ENCODE results near the gene VSNL1. TPM values are rescaled to one million over a fixed set of nuclear protein-coding genes. Genes with fewer than 3 reads are reported as not detected.

The VSNL1 gene
- 10 to 100 TPM; 25.2 to 26.6 TPM for total RNA-seq
- long read RNA-seq, transcript VSNL1-201 (4 exons, 1,892 nt): major isoform, 20 of 29 reads
- long read RNA-seq, partial matches to known transcripts: 3 of 29 reads
- long read RNA-seq, other reads (novel, unspliced or antisense): 6 of 29 reads

DNA sequence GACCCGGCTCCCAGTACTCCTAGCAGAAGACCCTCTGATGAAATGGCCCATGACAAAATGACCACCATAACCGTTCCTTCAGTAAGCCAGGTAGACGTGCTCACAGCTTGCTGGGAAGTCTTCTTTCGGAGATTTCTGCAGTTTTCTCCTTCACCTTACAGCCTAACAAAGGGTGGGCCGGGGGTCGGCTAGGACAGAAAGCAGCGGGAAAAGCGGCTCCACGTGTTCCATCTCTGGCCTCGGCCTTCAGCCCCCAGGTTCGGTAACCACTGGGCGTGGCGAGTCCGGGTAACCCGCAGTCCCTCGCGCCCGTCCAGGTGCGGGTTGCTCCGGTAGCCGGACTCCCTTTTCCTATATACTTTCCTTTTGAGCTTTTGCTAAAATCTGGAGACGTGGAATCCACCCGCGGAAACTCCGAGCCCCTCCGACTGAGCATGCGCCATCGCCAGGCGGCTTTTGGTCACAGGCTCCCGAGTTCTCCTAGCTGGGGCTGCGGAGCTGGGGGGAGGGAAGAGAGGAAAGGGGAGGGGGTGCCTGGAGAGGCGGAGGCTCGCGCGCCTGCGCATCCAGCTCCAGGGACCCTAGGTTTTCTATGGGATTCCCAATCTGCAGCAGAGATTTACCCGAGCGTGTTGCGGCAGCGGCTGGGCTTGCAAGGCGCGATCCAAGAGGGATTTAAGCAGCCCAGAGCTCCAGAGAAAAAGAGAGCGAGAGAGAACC is at the start of gene VSNL1:
VSNL1 (plus strand) TSS at position 604 of the 720 bp plus-strand sequence. CDS start 51,379 bp downstream, outside the sequence.
- peak; percentile 83 to 86 for ATAC-seq
- DNase-seq: peak; percentile 75
- intact Hi-C loops (cut with DNase I): loop anchor here in 1 of 2 donors (5.0 kb wide), 1 partner anchor 107 kb away; no protein-coding TSS in a partner anchor

DNA sequence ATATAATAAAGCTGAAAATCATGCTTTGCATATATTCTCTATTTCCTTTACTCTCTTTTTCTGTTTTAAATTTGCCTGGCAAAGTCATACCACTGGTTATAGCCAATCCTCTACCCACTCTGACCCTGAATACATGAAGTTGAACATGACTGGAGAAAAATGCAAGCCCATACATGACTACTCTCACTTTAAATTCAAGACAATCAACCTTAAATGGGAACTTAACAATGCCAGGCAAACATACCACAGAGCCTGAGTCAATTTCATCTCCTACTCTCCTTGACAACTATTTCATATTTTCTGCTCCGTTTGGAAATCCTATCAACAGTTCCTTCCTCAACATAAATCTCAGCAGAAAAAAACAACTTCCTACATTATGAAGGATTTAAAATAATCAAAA is 44.9 kb upstream of the VSNL1 start:
- intact Hi-C loops (cut with DNase I): no loop called here
- DNase-seq (no peak), ATAC-seq (no peak)

DNA sequence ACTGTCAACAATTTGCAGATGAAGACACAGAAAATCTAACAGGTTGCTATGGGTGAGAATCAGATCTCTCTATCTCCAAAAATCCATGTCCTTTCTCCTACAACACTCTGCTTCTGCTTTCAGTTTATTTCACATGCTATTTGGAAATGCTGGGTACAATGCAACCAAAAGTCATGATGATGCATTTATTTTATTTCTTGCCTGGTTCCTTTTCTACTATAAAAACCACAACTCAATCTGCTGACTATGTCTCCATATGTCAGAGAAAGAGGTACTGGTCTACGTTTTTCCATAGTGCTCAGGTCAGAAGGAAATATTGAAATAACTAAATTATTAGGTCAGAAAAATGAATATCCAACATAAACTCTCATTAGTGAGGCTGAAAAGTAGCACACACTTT is 42.8 kb upstream of the VSNL1 start:
- intact Hi-C loops (cut with DNase I): no loop called here
- no peak for ATAC-seq
- DNase-seq: no peak

DNA sequence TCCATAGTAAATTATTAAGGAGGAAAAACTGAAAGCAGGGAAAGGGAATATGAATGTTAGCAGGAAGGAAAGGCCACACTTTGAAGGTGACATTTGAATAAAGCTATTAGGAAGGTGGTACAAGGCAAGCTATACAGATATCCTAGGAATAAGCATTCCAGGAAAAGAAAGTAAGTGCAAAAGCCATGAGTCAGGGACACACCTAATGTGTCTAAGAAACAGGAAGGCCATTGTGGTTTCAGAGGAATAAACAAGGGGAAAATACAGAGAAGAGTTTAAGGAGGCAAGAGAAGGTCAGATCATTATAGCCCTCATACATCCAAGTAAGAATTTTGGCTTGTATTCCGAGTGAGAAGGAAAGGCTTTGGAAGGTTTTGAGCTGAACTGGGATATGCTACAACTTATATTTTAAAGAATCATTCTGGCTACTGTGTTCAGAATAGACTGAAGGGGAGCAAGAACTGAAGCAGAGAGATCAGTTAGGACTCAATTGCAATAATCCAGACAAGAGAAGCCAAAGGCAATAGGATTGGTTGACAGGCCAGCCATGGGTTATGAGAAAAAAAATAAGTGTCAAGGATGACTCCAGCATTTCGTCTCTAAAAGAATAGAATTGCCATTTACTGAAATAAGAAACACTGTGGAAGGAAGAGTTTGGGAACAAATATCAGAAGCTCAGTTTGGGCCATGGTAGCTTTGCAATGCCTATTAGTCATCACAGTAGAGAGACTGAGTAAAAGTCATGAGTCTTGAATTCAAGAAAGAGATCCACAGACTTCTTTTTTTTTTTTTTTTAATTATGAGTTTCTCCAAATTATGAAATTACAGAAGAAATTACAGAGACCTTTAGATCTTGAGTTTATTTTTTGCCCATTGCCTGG is 33.5 kb upstream of the VSNL1 start:
- intact Hi-C loops (cut with DNase I): no loop called here
- ATAC-seq: no peak
- no peak for DNase-seq

DNA sequence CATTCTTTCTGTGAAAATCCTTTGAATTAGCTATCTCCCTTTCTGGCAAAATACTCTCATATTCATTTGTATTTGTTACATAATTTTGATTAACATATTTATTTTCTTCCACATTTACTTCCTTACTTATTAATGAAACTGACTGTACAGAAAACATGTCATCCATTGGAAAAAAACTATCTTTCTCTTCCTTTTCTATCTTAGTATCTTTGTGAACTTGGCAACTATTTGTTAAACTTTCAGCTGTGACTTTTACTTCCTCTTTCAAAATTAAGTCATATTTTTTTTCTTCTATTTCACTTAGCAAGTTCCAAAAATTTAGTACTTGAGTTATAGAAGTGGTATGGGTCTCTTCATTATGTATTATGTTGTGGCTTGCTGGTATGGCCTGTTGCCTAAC is 24.8 kb upstream of the VSNL1 start:
- DNase-seq: no peak
- no peak for ATAC-seq
- intact Hi-C loops (cut with DNase I): no loop called here

DNA sequence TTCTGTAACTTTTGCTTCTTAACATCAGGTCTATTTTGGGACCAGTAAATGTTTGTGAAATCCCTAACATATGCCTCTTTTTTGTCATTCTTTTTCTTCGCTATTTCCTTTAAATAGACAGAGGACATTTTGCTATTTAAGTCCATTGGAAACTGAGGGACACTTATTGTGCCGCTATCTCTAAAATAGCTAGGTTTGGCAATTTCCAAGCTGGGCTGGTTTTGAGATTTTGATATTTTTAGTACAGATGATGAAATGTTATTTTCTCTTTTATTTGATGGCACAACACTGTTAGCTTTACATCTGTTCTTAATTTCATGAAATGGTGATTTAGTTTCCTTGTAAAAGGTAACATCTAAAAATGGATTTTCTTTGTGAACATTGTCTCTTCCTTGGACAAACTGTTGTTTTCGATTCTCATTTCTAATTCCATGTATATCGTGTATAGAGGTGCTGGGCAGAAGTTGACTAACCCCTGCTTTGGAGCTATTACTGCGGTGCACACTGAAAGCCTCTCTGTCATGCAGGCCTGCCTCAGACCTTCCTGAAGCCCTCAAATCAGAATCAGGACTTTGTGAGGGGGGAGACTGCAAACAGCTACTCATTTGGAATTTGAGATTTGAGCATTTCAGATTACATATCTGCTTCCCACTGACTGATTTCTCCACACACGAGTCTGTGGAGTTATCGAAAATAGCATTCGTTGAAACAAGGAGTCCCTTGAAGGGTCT is 22.9 kb upstream of the VSNL1 start:
- peak; percentile 21 to 48 for ATAC-seq
- intact Hi-C loops (cut with DNase I): no loop called here
- DNase-seq: no peak

DNA sequence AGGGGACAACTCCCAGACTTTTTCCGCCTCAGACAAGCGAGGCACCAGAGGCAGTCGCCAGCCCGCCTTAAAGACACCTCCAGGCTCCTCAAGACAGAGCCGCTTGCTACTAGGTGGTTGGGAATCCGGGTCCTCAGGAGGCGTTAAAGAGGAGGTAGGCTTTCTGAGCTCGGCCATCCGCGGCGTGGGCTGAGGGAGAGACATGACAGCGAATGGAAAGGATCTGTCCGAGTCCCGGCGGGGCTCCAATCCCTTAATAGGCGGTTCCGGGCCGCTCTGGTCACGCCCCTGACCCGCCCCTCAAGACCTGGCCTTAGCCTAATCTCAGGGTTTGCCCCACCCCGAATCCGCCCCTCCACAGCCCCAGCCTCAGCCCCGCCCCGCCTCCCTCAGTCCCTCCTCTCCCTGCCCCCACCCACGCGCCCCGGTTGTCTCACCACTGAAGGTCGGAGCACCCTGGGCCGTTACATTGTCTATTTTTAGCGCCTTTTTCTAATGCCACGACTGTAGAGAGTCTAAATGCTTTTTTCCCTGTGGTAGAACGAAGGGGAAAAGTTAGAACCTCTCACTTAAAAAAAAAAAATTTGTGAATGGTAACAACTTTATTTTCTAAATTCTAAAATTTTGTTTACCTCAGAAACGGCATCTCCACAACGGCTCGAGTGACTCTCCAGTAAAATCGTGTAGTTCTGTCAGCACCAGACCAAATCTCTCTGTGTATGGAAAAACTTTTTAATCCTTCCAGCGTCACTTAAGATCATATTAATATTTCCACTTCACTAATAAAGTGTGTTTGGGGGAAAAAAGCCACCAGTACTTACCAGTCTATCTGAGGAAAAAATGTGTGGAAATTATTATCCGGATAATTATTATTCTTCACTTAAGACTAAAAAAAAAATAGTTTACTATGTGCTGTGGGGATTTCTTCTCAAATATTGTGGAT is 22.0 kb upstream of the VSNL1 start, which contains the start of gene RAD51AP2:
RAD51AP2 (minus strand) TSS at position 229 of the 943 bp plus-strand sequence; CDS start at position 204, 25 bp downstream.
- DNase-seq (peak; percentile 87), ATAC-seq (peak; percentile 99)
- intact Hi-C loops (cut with DNase I): no loop called here

DNA sequence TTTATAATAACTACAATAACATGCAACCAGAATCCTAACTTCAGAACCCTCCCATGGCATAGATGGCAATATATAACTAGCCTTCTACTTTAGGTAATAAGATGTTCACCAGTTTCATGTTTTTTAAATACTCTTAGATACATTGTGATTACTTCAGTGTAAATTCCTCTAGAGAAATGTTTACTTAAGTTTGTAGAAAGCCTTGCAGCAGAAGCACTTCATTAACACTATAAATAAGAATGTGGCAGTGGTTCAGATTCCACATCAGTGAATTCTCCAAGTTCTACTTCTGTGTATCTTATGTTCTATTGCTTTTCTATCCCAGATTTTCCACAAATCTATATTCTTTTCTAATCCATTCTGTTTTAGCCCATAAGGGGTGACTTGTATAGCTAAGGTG is 21.0 kb upstream of the VSNL1 start:
- DNase-seq (no peak), ATAC-seq (no peak)
- intact Hi-C loops (cut with DNase I): no loop called here

DNA sequence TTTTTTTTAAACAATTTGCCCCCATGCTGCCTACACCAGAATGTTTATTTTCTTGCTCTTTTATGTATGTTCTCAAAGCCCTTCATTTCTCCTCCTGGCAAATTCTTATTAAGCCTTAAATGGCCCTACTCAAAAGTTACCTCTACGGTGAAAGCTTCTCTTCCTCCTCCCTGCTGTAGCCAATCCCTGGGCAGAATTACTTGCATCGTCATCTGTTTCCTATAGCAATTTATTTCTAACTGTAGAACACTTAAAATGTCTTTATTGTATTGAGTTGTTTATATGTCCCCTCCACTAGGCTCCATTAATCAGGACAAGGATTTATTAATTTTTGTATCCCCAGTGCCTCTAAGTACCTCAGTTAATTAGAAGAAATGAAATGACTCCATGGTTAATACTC is 19.7 kb upstream of the VSNL1 start:
- intact Hi-C loops (cut with DNase I): no loop called here
- DNase-seq (no peak), ATAC-seq (no peak)

DNA sequence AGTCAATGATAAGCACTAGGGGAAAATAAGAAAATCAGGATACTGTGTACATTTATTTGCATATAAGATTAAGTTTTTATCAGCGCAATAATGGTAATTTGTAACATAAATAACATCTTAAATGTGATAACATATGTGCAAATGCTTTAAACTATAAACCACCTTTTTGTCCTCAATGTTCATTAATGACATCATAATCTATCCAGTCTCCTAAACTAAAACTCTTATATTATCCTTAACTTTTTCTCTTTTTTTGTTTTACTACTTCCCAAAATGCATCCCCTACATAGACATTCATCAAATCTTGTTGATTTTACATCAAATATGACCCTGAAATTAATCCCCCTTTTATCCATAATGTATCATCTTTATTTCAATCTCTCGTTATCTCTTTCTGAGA is 18.9 kb upstream of the VSNL1 start:
- intact Hi-C loops (cut with DNase I): no loop called here
- DNase-seq (no peak), ATAC-seq (no peak)

DNA sequence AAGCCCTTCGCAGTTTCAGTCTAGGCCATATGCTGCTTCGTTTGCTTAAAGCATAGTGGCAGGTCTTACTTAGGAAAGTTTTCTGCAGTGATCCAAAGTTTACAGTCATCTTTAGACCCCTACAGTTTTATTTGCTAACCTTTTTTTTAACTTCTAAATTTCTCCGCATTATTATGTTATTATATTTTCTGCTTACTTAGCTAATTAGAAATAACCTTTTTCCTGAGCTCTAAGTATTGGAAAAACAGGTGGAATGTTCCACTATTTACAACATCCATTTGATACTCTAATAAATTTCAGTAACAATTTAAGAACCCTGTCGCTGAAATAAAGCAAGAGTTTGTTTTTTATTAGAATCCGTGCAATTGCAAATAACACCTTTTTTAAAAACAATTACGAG is 18.2 kb upstream of the VSNL1 start:
- ATAC-seq (no peak), DNase-seq (no peak)
- intact Hi-C loops (cut with DNase I): no loop called here

DNA sequence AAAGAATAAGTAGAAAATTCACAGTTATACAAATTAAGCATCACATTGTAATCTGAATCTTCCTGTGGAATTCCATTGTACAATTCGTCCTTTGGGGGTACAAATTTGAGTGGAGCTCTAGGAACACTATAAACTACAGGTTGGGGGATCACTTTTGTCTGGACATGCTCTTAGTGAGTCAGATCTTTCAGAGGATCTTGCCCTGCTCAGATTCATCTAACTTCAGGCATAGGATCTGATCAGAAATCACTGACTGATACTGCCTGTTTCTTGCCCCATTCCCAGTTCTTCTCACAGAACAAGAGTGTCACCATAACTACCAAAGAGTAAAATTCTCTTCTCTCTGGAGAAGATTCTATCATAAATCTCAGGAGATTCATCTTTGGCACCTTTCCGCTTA is 10.7 kb upstream of the VSNL1 start:
- intact Hi-C loops (cut with DNase I): no loop called here
- DNase-seq (no peak), ATAC-seq (no peak)

DNA sequence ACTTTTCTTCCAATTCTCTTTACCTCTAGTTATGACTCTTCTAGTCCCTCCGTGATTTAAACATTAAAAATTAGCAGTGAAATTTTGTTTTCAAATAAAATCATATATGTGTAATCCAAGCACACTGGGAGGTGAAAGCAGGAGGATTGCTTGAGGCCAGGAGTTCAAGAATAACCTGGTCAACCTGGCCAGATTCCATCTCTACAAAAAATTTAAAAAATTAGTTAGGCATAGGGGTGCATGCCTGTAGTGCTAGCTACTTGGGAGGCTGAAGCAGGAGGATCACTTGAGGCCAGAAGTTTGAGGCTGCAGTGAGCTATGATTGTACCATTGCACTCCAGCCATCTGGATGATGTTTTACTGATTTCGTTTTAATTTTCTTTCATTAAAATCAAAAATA is 7.0 kb upstream of the VSNL1 start:
- ATAC-seq: no peak
- intact Hi-C loops (cut with DNase I): no loop called here
- DNase-seq: no peak

DNA sequence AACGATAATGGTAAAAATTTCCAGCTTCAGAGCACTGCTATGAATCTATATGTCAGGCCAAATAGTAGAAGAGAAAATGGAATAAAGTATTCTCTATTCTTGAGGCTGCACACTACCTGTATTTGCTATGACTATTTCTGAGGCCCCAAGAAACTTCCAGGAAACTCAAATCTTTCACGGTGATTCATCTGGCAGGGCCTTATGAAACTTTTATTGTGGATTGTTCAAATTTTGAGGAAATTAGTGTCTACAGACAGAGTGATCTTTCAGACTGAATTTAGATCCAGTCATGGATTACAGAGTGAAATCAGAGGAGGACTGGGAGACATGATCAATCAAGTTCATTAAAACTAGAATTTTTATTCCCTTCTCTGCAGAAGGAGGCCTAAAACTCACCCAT is 4.1 kb upstream of the VSNL1 start:
- intact Hi-C loops (cut with DNase I): no loop called here
- no peak for DNase-seq
- ATAC-seq: no peak

DNA sequence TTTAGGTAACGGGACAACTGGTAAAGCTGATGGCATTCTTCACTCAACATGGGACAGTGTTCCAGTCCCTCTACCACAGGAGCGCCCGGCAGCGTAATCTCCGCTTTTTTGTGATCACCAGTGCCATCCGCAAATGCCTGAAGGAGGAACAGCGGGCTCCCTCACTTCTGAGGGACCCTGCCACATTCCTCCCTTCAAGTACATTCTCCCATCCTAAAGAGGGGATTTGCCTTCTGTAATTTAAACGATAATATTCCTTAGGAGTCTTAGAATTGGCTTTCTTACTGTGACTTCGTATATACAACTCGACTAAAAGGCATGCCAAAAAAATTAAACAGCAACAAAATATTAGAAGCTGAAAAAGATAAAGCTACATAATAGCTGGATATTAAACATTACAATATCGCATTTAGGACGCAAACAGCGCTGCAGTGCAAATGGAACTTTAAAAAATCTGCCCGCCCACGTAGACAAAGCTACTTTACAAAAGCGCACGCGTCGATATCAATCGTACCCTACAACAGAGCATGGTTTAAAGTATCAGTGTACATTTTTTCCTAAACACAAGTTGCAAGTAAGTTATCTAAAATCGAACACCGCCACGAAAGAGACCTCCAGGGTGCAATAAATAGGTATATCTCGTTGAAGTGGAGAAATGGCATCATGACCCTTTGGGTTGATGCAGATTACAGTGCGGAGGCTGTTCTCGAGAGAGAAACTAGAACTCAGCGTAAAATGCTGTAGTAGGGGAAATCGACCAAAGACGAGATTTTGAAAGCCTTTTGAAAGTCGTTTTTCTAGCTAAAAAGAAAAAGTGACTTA is 2.3 kb upstream of the VSNL1 start:
- intact Hi-C loops (cut with DNase I): loop anchor here in 1 of 2 donors (2.0 kb wide), 1 partner anchor 61 kb away; no protein-coding TSS in a partner anchor
- DNase-seq (no peak), ATAC-seq (peak; percentile 5 to 6)

DNA sequence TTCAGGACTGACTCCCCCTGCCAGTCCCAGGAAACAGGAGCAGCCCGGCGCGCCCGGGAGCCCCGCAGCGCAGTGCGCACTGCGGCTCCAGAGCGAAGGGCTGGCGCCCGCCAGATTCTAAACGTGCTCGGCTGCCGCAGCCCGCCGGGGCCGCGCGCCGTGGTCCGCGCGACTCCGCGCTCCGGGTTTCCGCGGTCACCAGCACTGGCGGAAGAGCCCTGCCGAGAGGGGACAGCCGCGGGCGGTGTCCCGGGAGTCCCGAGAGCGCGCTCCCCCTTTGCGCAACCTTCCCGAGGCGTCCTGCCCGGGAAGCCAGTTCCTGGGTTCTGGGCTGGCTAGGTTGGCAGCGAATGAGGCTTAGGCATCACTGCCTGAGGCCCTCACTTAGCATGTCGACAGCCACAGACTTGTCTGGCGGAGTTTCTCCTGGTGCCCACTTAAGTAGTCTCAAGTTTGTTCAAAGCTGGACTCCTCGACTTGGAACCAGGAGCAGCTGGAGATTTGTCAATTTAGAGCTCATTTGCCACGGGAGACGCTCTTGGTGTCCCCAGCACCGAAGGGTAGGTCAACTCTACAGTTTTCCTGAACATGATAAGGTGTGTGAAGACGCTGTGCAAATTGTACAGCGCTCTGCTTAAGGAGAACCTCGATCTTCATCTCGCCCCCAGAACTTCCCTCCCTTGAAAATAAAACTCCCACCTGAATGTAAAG is 1.5 kb upstream of the VSNL1 start:
- ATAC-seq (peak; percentile 86 to 87), DNase-seq (peak; percentile 71)
- intact Hi-C loops (cut with DNase I): loop anchor here in 1 of 2 donors (2.0 kb wide), 1 partner anchor 62 kb away; no protein-coding TSS in a partner anchor
